Superior temporal gyrus (tissue), 1 donor: Measurements from ENCODE around the gene MOAP1.
"Not testable (repeated sequence)": the region's sequence is repeated elsewhere in the genome, so short reads cannot be mapped to it uniquely, and the experiment has no call there.

ENCODE experiments used
- DNase-seq: peaks from one replicate; pipeline ENCODE4 v3.0.0-alpha.2; 2016; ENCODE audit errors: extremely low spot score

MOAP1 gene

GRCh38 chr14:93185349-93185720 is 638 bp upstream of the MOAP1 start:
- DNase-seq, result peak; percentile 42

GRCh38 chr14:93183596-93184317 is 940 bp downstream of the MOAP1 start:
- DNase-seq, result no peak

- no peak for DNase-seq
Measured at GRCh38 chr14:93175492-93175891, 9.2 kb downstream of the MOAP1 start.

- not testable (repeated sequence) for DNase-seq
Measured at GRCh38 chr14:93174731-93175130, 10.0 kb downstream of the MOAP1 start.

GRCh38 chr14:93173943-93174395 is 10.7 kb downstream of the MOAP1 start:
- no peak for DNase-seq

GRCh38 chr14:93171376-93171775 is 13.3 kb downstream of the MOAP1 start:
- DNase-seq, result no peak

- DNase-seq, result not testable (repeated sequence)
Measured at GRCh38 chr14:93170141-93170540, 14.6 kb downstream of the MOAP1 start.

GRCh38 chr14:93169619-93170018 is 15.1 kb downstream of the MOAP1 start:
- DNase-seq, result not testable (repeated sequence)

GRCh38 chr14:93168610-93169009 is 16.1 kb downstream of the MOAP1 start:
- DNase-seq, result not testable (repeated sequence)

GRCh38 chr14:93165271-93166265 is 19.1 kb downstream of the MOAP1 start:
- DNase-seq, result not testable (repeated sequence)

GRCh38 chr14:93163564-93163963 is 21.1 kb downstream of the MOAP1 start:
- no peak for DNase-seq

- no peak for DNase-seq
Measured at GRCh38 chr14:93161411-93161940, 23.2 kb downstream of the MOAP1 start.

GRCh38 chr14:93160353-93160801 is 24.3 kb downstream of the MOAP1 start:
- DNase-seq, result no peak

- not testable (repeated sequence) for DNase-seq
Measured at GRCh38 chr14:93159625-93160352, 24.9 kb downstream of the MOAP1 start.

- not testable (repeated sequence) for DNase-seq
Measured at GRCh38 chr14:93158349-93158748, 26.3 kb downstream of the MOAP1 start.

- DNase-seq, result no peak
Measured at GRCh38 chr14:93156693-93157369, 27.9 kb downstream of the MOAP1 start.

- no peak for DNase-seq
Measured at GRCh38 chr14:93155667-93156066, 29.0 kb downstream of the MOAP1 start.

- no peak for DNase-seq
Measured at GRCh38 chr14:93153121-93153520, 31.6 kb downstream of the MOAP1 start.

- DNase-seq, result no peak
Measured at GRCh38 chr14:93150227-93151208, 34.2 kb downstream of the MOAP1 start.

- no peak for DNase-seq
Measured at GRCh38 chr14:93148979-93149378, 35.7 kb downstream of the MOAP1 start.
